Astrocyte of the cerebellum (primary cell): ENCODE data around the gene CUL4A.

Experiments
- DNase-seq: peaks from one replicate; pipeline ENCODE4 v3.0.0-alpha.2; 2011; ENCODE audit warnings: low read depth
- H3K4me3 ChIP-seq: 2 replicates; pipeline ENCODE4 v1.5.1; 2011; ENCODE audit warnings: mild to moderate bottlenecking, low read depth, low read length, moderate library complexity
- CTCF ChIP-seq: IDR thresholded peaks from 2 replicates; pipeline ENCODE4 v1.5.1; 2012; ENCODE audit warnings: low read length, low read depth, moderate library complexity, mild to moderate bottlenecking; ENCODE audit errors: missing control alignments
- in situ Hi-C: cut with HindIII; loops from 2 replicates; pipeline ENCODE4 v1.10.0; 2017; ENCODE audit warnings: low sequenced_read_pairs

CUL4A gene

GRCh38 chr13:113166266-113166665, 43.1 kb upstream of the CUL4A start:
- in situ Hi-C loops = no loop called here
- H3K4me3 ChIP-seq = no peak overlapping the region
- TF ChIP-seq CTCF = no peak
- no peak for DNase-seq

- H3K4me3 ChIP-seq = no peak overlapping the region
- TF ChIP-seq CTCF = no peak
- in situ Hi-C loops = no loop called here
- no peak for DNase-seq
These were observed 42.7 kb upstream of the CUL4A start for GRCh38 chr13:113166681-113167080.

GRCh38 chr13:113167155-113167554, 42.3 kb upstream of the CUL4A start:
- in situ Hi-C loops = no loop called here
- TF ChIP-seq CTCF = no peak
- no peak for DNase-seq
- no peak overlapping the region for H3K4me3 ChIP-seq

- TF ChIP-seq CTCF = no peak
- H3K4me3 ChIP-seq = no peak overlapping the region
- DNase-seq = no peak
- in situ Hi-C loops = no loop called here
These were observed 41.8 kb upstream of the CUL4A start for GRCh38 chr13:113167575-113167974.

- no peak for TF ChIP-seq CTCF
- DNase-seq = no peak
- no peak overlapping the region for H3K4me3 ChIP-seq
- in situ Hi-C loops = no loop called here
These were observed 41.2 kb upstream of the CUL4A start for GRCh38 chr13:113168211-113168610.

- DNase-seq = no peak
- H3K4me3 ChIP-seq = no peak overlapping the region
- in situ Hi-C loops = no loop called here
- no peak for TF ChIP-seq CTCF
These were observed 39.8 kb upstream of the CUL4A start for GRCh38 chr13:113169277-113170272.
